ENCODE results near the gene WSCD1.

DNA sequence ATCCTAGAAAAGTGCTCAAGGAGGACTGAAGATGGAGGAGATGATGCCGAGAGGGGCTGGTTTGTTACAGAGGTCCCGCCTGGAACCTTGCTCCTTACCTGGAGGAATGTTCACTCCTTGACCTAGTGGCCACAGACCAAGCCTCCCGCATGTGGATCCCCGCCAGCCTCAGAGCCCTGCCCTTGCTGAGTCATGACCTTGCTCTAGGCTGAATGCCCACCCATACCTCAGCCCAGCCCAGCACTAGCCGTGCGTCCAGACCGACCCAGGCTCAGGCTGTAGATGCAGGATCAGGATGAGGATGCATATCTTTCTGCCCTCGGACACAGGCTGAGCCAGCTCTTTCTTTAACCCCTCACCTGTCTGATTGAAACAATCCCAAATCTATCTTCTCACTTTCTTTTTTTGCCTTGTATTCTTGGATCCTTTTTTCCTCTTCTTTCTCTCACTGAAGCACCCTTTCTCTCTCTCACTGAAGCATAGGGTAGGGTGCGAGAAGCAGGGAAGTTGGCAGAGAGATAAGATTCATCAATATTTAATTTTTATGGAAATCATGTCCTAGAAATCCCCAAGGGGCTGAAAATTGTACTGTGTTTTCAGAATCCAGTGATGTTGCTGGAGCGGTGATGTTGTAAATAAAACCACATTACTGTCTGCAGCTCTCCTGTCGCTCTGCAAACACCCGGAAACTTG is 34.9 kb downstream of the WSCD1 start:
- TF ChIP-seq, protein P1, sequence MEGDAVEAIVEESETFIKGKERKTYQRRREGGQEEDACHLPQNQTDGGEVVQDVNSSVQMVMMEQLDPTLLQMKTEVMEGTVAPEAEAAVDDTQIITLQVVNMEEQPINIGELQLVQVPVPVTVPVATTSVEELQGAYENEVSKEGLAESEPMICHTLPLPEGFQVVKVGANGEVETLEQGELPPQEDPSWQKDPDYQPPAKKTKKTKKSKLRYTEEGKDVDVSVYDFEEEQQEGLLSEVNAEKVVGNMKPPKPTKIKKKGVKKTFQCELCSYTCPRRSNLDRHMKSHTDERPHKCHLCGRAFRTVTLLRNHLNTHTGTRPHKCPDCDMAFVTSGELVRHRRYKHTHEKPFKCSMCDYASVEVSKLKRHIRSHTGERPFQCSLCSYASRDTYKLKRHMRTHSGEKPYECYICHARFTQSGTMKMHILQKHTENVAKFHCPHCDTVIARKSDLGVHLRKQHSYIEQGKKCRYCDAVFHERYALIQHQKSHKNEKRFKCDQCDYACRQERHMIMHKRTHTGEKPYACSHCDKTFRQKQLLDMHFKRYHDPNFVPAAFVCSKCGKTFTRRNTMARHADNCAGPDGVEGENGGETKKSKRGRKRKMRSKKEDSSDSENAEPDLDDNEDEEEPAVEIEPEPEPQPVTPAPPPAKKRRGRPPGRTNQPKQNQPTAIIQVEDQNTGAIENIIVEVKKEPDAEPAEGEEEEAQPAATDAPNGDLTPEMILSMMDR (conservative IDR thresholded peaks at IDR 0.05; ENCODE audit: low read length) = no peak
- TF ChIP-seq EZH2phosphoT487 (IDR thresholded peaks at IDR 0.05; ENCODE audit: borderline replicate concordance, low read depth, low read length) = no peak

Data from OCI-LY7 (cell line).